ENCODE measurements around the gene TBCB.
"Not testable (repeated sequence)": the region's sequence is repeated elsewhere in the genome, so short reads cannot be mapped to it uniquely, and the experiment has no call there.

Gene TBCB

DNA sequence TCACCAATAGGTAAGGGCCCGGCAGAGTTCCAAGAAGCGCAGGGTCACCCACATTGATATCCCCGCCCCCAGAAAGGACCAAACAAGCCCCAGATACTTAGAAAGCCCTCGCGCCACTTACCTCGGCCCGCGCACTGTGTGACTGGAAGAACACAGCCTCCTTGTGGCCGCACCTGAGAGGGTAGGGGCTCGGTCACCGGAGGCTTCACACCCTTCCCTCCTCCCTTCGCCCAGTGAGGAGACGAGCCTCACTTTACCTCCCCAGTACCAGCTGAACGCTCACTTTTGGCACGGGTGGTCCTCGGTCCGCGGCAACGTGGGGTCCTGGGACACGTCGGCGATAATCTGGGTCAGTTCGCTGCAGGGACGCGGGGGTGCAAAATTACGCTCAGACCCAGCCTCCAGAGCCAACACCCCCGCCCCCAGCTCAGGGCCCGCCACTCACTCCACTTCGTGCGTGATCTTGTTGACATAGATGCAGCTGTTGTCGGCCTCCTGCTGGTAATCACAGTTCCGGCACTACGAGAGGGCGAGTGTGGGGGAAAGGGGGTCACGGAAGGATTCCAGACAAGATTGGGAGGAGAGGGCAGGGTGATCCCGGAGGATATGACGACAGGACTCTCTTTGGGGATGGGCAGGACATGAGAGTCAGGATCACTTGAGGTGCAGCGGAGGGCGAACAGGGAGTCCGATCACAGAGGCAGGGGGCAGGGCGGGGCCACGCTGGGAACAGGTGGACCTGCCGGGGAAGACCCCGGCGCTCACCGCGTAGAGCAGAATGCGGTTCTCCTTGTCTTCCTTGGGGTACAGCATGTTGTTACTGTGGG, 1.2 kb upstream of the TBCB start:
- Mint-ChIP-seq H3K9me3 (no peaks in the 10 kb centered on the region), H3K27ac (peak overlapping the region; percentile 99), H3K4me1 (peaks cover 38% of the 10 kb centered on the region), H3K4me3 (peak overlapping the region; percentile 89), H3K27me3 (no peaks in the 10 kb centered on the region), H3K36me3 (peaks cover 7% of the 10 kb centered on the region)

DNA sequence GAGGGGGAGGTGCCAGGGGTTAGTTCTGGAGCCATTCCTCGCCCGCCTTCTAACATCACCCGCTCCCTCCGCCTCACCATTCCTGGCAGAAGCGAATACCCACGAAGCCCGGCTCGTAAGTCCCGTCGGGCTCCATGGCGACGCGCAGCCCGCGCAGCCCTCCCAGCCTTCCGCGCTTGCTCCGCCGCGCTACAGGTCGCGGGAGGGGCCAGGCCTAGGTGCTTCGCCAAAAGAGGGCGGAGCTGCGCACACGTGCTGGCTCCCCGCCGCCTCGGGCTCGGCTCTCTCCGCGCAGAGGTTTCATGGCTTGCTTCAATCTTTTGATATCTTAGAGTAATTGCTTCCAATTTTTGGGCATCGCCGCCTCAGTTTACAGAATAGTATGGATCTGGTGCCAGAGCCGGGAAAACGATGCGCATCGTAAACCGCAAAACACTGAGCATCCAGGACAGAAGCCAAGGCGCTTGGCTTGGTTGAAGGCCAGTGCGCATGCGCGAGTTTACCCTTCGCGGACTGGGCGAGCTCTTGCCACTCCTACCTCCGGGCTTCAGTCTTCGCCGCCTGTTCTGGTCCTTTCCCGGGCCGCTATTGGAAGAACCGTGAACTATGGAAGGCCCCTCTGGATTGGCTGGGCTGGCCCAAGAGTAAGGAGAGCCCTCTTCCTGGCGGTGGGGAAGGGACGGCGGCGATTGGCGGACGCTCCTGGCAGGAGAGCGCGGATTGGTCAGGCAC, 381 bp upstream of the TBCB start, which contains the start of gene POLR2I:
Gene POLR2I (minus strand): TSS at position 155 of the 732 bp plus-strand sequence. CDS start 19 bp downstream, at position 136.
- Mint-ChIP-seq H3K4me1 (peaks cover 39% of the 10 kb centered on the region), H3K27ac (peak within 1 kb of the TSS; percentile 99), H3K4me3 (peak within 1 kb of the TSS; percentile 89), H3K9me3 (no peaks in the 10 kb centered on the region), H3K27me3 (no peaks in the 10 kb centered on the region), H3K36me3 (peaks cover 8% of the 10 kb centered on the region)

DNA sequence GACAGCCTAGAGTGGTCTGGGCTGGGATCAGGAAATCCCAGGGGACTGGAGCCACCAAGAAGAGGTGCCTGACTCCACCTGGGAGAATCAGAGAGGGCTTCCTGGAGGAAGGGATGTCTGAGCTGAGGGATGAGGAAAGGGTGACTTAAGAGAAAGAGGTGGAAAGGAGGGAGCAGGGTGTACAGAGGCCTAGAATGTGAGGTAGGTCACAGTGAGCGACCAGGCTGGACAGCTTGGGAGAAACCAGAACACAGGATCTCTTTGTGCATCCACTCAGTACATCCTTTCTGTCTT, 1.0 kb downstream of the TBCB start:
- Mint-ChIP-seq H3K4me3 (peak overlapping the region; percentile 89), H3K36me3 (peaks cover 10% of the 10 kb centered on the region), H3K27me3 (no peaks in the 10 kb centered on the region), H3K27ac (no peak overlapping the region), H3K4me1 (peaks cover 42% of the 10 kb centered on the region), H3K9me3 (no peaks in the 10 kb centered on the region)

DNA sequence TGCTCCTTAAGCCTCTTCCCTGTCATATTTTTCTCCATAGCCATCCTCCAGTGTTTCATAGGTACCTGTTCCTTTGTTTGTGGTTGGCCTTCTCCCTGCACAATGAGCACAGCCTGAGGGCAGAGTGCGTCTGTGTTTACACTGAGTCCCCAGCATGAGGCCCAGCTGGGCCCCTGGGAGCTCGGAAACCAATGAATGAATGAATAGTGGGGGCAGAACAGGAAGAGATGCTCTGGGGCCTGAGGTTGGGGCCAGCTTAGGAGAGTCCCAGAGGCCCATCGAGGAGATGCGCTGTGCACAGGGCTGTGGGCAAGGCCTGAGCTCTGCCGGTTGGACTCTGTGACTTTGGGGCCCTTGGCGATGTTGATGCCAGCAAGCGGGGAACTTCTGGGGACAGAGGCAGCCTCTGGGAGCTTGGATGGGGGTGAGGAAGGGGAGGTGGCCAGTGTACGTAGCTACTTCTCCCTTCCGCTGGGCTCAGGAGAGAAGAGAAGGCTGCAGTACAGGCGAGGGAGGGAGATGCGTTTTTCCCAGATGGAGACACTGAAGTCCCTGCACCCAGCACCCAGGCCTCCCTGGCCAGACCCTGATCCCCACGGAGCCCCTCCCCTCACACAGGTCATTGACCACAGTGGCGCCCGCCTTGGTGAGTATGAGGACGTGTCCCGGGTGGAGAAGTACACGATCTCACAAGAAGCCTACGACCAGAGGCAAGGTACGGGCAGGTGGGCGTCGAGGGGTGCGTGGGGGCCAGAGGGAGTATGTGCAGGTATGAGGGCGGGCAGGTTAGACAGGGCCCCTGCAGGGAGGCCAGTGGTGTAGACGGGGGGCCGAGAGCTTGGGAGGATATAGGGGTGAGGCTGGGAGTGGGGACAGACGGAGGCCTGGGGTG, 5.1 kb downstream of the TBCB start:
- Mint-ChIP-seq H3K27ac (no peak overlapping the region), H3K36me3 (peaks cover 8% of the 10 kb centered on the region), H3K4me1 (peaks cover 25% of the 10 kb centered on the region), H3K4me3 (no peak overlapping the region), H3K27me3 (no peaks in the 10 kb centered on the region), H3K9me3 (no peaks in the 10 kb centered on the region)

DNA sequence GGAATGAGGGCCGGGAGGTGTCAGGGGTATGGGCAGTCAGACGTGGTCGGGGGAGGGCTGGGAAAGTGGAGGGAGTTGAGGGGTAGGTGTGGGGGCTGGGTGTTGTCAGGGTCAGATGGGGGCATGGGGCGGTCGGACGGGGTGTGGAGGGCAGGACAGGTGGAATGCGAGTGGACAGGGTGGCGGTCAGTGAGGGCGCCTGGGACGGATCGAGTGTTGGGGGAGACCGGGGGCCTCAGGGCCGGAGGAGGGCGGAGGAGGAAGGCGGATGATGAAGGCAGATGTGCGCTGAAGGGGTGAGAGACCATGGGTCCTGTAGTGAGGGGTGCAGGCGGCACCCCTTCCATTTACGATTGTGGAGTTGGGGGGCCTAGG, 5.7 kb downstream of the TBCB start:
- peaks cover 30% of the 10 kb centered on the region for H3K4me1 Mint-ChIP-seq
- no peaks in the 10 kb centered on the region for H3K9me3 Mint-ChIP-seq
- H3K36me3 Mint-ChIP-seq = peaks cover 13% of the 10 kb centered on the region
- H3K27ac Mint-ChIP-seq = no peak overlapping the region
- no peak overlapping the region for H3K4me3 Mint-ChIP-seq
- no peaks in the 10 kb centered on the region for H3K27me3 Mint-ChIP-seq

DNA sequence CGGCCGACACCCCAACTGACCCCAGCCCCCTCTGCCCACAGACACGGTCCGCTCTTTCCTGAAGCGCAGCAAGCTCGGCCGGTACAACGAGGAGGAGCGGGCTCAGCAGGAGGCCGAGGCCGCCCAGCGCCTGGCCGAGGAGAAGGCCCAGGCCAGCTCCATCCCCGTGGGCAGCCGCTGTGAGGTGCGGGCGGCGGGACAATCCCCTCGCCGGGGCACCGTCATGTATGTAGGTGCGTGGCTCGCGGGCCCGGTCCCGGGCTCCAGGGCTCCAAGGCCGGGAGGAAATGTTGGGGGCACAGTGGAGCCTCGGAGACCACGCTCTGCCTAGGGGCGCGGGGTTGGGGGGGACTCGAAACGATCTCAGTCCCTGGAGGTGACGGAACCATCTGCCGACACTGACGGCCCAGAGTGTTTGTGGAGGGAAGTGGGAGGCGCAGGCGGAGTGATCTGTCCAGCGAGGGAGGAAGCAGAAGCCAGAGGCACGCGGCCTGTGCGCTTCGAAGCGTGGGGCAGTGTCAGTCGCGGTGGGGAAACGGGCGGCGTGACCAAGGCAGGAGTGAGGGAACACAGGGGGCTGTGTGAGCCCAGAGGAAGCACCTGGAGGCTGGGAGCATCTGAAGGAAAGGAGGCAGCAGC, 6.3 kb downstream of the TBCB start:
- Mint-ChIP-seq H3K36me3 (peaks cover 13% of the 10 kb centered on the region), H3K9me3 (no peaks in the 10 kb centered on the region), H3K27me3 (no peaks in the 10 kb centered on the region), H3K27ac (peak overlapping the region; percentile 55), H3K4me1 (peaks cover 24% of the 10 kb centered on the region), H3K4me3 (no peak overlapping the region)

DNA sequence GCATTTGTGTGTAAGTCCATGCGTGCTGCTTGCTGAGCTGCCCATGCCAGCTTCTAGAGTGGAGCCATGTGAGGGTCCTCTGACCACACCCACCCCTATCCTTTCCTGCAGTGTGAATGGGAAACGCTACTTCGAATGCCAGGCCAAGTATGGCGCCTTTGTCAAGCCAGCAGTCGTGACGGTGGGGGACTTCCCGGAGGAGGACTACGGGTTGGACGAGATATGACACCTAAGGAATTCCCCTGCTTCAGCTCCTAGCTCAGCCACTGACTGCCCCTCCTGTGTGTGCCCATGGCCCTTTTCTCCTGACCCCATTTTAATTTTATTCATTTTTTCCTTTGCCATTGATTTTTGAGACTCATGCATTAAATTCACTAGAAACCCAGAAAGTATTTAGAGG, 10.3 kb downstream of the TBCB start:
- no peaks in the 10 kb centered on the region for H3K27me3 Mint-ChIP-seq
- H3K4me3 Mint-ChIP-seq = no peak overlapping the region
- peaks cover 7% of the 10 kb centered on the region for H3K36me3 Mint-ChIP-seq
- H3K27ac Mint-ChIP-seq = peak overlapping the region; percentile 51
- H3K9me3 Mint-ChIP-seq = no peaks in the 10 kb centered on the region
- H3K4me1 Mint-ChIP-seq = peaks cover 15% of the 10 kb centered on the region

DNA sequence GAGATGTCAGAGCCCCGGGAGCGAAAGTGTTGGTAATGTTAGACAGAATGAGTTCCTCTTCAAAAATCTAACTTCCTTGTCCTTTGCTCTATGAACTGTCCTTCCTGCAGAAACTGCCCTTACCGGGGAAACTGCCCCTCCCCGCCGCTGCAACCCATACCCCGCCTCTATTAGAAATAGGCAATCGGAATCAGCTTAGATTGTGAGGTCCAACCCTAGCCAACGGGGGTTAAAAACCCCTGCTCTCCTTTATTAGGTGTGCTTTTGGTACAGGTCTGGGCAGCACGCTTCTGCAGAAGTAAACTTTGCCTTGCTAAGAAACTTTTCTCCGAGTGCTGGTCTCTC, 13.1 kb downstream of the TBCB start:
- H3K9me3 Mint-ChIP-seq = no peaks in the 10 kb centered on the region
- H3K36me3 Mint-ChIP-seq = peaks cover 4% of the 10 kb centered on the region
- H3K4me3 Mint-ChIP-seq = peak overlapping the region; percentile 91
- no peaks in the 10 kb centered on the region for H3K27me3 Mint-ChIP-seq
- peak overlapping the region; percentile 99 for H3K27ac Mint-ChIP-seq
- peaks cover 29% of the 10 kb centered on the region for H3K4me1 Mint-ChIP-seq

DNA sequence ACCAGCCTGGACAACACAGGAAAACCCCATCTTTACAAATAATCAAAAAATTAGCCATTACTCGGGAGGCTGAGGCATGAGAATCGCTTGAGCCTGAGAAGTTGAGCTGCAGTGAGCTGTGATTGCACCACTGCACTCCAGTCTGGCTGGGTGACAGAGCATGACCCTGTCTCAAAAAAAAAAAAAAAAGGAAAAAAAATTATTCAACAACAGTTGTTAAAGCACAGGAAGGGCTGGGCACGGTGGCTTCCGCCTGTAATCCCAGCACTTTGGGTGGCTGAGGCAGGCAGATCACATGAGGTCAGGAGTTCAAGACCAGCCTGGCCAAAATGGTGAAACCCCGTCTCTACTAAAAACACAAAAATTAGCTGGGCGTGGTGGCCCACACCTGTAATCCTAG, 16.0 kb downstream of the TBCB start:
- peaks cover 26% of the 10 kb centered on the region for H3K4me1 Mint-ChIP-seq
- H3K27ac Mint-ChIP-seq, H3K9me3 Mint-ChIP-seq, H3K27me3 Mint-ChIP-seq, H3K4me3 Mint-ChIP-seq, H3K36me3 Mint-ChIP-seq: not testable (repeated sequence)

DNA sequence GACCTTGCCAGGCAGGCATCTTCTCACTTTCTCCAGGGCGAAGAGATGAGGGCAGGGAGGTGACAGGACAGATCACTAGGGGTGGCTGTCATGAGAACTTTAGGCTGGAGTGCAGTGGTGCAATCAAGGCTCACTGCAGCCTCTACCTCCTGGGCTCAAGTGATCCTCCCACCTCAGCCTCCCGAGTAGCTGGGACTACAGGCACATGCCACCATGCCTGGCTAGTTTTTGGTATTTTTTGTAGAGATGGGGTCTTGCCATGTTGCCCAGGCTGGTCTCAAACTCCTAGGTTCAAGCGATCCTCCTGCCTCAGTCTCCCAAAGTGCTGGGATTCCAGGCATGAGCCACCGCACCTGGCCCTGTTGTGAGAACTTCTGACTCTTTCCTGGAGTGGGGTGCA, 19.6 kb downstream of the TBCB start:
- H3K27me3 Mint-ChIP-seq, H3K4me3 Mint-ChIP-seq, H3K36me3 Mint-ChIP-seq, H3K9me3 Mint-ChIP-seq, H3K27ac Mint-ChIP-seq: not testable (repeated sequence)
- peaks cover 16% of the 10 kb centered on the region for H3K4me1 Mint-ChIP-seq

DNA sequence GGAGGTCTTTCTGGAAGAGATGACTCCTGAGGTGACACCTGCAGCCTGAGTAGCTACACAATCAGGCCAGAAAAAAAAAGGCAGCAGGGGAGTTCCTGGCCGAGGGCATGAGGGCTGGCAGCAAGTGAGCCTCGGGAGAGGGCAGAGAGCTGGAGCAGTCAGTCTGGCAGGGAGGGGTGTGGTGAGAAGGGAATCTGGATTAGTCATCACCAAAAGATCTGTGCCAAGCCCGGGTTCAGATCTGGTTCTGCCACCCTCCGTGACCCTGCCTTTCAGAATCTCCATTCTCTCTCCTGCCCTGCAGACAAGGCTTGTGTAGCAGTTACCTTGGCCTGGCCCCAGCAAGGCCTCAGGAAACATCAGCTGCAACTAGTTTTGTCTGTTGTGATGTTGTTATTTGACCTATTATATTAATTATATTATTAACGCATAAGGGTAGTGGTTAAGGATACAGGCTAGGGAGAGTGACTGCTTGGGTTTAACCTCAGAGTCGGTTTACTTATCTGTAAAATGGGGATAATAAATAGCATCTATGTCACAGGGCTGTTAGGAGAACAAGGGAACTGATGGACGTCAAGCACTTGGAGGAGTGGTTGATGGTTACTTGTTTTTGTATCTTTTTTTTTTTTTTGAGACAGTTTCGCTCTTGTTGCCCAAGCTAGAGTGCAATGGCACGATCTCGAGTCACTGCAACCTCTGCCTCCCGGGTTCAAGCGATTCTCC, 21.9 kb downstream of the TBCB start:
- Mint-ChIP-seq H3K4me3 (no peak overlapping the region), H3K4me1 (peaks cover 21% of the 10 kb centered on the region)

DNA sequence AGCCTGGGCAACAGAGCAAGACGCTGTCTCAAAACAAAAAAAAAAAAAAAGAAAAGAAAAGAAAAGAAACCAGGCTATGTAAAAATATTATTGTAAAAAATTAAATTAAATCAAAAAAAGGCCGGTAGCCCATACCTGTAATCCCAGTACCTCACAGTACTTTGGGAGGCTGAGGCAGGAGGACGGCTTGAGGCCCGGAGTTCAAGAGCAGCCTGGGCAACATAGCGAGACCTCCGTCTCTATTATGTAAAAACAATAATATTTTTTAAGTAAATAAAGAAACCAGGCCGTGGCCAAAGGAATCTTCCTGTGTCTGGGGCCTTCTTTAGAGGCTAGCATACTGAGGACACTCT, 23.8 kb downstream of the TBCB start:
- H3K4me1 Mint-ChIP-seq = peaks cover 17% of the 10 kb centered on the region
- H3K4me3 Mint-ChIP-seq = peak overlapping the region; percentile 87

More for the DNA sequence above, 21.9 kb downstream of the TBCB start:
- Mint-ChIP-seq H3K27me3 (no peaks in the 10 kb centered on the region), H3K36me3 (peaks cover 4% of the 10 kb centered on the region), H3K9me3 (no peaks in the 10 kb centered on the region), H3K27ac (peak overlapping the region; percentile 84)

DNA sequence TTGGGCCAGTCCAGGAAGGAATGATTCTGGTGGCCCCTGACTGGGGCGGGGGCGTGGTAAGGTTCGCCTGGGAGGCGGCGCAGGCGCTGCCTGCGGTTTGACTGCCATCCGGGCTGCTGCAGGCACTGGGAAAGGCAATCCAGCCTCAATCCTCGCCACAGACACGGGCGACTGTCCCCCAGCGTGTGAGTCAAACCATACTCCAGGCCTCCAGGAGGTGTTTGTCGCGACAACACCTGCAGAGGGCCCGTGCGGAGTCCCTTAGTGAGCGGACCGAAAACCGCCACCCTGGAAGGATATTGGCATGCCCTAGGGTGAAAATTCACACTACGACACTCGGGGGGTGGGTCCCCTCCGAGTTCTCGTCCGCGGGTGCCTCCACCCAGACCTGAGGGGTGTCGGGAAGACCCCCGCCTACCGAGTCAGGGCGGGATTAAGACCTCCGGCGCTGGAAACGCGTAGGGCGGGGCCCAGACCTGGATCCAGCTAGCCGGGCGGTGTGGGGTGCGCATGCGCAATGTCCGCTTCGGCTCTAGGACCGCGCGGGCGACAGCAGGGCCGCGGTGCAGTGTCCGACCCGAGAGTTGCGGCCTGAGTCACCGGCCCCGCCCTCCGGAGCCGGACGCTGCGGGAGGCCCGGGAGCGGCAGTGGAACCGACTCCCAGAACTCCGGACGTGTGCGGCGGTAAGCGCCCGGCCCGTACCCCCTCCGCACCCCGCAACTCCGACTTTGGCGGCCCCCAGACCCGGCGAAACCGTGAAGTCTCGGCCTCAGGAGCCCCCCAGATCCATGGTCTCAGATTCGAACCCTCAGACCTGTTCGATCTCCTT, 24.4 kb downstream of the TBCB start, which contains the start of gene CAPNS1:
Gene CAPNS1 (plus strand): TSS at position 594 of the 831 bp plus-strand sequence. CDS start 946 bp downstream, outside the sequence.
- peak within 1 kb of the TSS; percentile 95 for H3K27ac Mint-ChIP-seq
- H3K4me3 Mint-ChIP-seq = peak within 1 kb of the TSS; percentile 87
- no peaks in the 10 kb centered on the region for H3K27me3 Mint-ChIP-seq
- H3K36me3 Mint-ChIP-seq = peaks cover 8% of the 10 kb centered on the region
- H3K9me3 Mint-ChIP-seq = no peaks in the 10 kb centered on the region
- H3K4me1 Mint-ChIP-seq = peaks cover 17% of the 10 kb centered on the region

More for the DNA sequence above, 23.8 kb downstream of the TBCB start:
- Mint-ChIP-seq H3K27ac (no peak overlapping the region), H3K36me3 (peaks cover 8% of the 10 kb centered on the region), H3K9me3 (no peaks in the 10 kb centered on the region), H3K27me3 (no peaks in the 10 kb centered on the region)
